ENCODE measurements around the gene TNS3. TPM values are rescaled to one million over a fixed set of nuclear protein-coding genes. Genes with fewer than 3 reads are reported as not detected.

Gene TNS3
- total RNA-seq, 1 donor from 2014 or later = 41.2 TPM

- Histone ChIP-seq H3K4me3 (ENCODE audit: low read depth, low read length) (no peak overlapping the region), H3K36me3 (ENCODE audit: control insufficient read depth, insufficient read depth, low read length) (no peaks in the 10 kb centered on the region), H3K27me3 (ENCODE audit: control insufficient read depth, insufficient read depth, low read length) (no peaks in the 10 kb centered on the region)
- TF ChIP-seq CTCF (IDR thresholded peaks at IDR 0.05; ENCODE audit: insufficient read depth, low read length, poor library complexity, severe bottlenecking) = no peak
- no peak for DNase-seq (ENCODE audit: low read depth)
Observed at GRCh38 chr7:47357361-47357760, 224.6 kb downstream of the TNS3 start.

GRCh38 chr7:47356261-47356660 is 225.7 kb downstream of the TNS3 start:
- DNase-seq (ENCODE audit: low read depth) = no peak
- no peaks in the 10 kb centered on the region for H3K27me3 ChIP-seq (ENCODE audit: control insufficient read depth, insufficient read depth, low read length)
- no peak for TF ChIP-seq CTCF (IDR thresholded peaks at IDR 0.05; ENCODE audit: insufficient read depth, low read length, poor library complexity, severe bottlenecking)
- no peaks in the 10 kb centered on the region for H3K36me3 ChIP-seq (ENCODE audit: control insufficient read depth, insufficient read depth, low read length)
- no peak overlapping the region for H3K4me3 ChIP-seq (ENCODE audit: low read depth, low read length)

GRCh38 chr7:47355684-47356083 is 226.2 kb downstream of the TNS3 start:
- Histone ChIP-seq H3K4me3 (ENCODE audit: low read depth, low read length) (no peak overlapping the region), H3K36me3 (ENCODE audit: control insufficient read depth, insufficient read depth, low read length) (no peaks in the 10 kb centered on the region), H3K27me3 (ENCODE audit: control insufficient read depth, insufficient read depth, low read length) (no peaks in the 10 kb centered on the region)
- TF ChIP-seq CTCF (IDR thresholded peaks at IDR 0.05; ENCODE audit: insufficient read depth, low read length, poor library complexity, severe bottlenecking) = no peak
- DNase-seq (ENCODE audit: low read depth) = no peak

- no peak for TF ChIP-seq CTCF (IDR thresholded peaks at IDR 0.05; ENCODE audit: insufficient read depth, low read length, poor library complexity, severe bottlenecking)
- no peak for DNase-seq (ENCODE audit: low read depth)
- H3K36me3 ChIP-seq (ENCODE audit: control insufficient read depth, insufficient read depth, low read length) = no peaks in the 10 kb centered on the region
- H3K4me3 ChIP-seq (ENCODE audit: low read depth, low read length) = no peak overlapping the region
- no peaks in the 10 kb centered on the region for H3K27me3 ChIP-seq (ENCODE audit: control insufficient read depth, insufficient read depth, low read length)
Observed at GRCh38 chr7:47354831-47355541, 226.9 kb downstream of the TNS3 start.

GRCh38 chr7:47354071-47354470 is 227.8 kb downstream of the TNS3 start:
- TF ChIP-seq CTCF (IDR thresholded peaks at IDR 0.05; ENCODE audit: insufficient read depth, low read length, poor library complexity, severe bottlenecking) = no peak
- H3K4me3 ChIP-seq (ENCODE audit: low read depth, low read length) = no peak overlapping the region
- no peaks in the 10 kb centered on the region for H3K36me3 ChIP-seq (ENCODE audit: control insufficient read depth, insufficient read depth, low read length)
- DNase-seq (ENCODE audit: low read depth) = no peak
- H3K27me3 ChIP-seq (ENCODE audit: control insufficient read depth, insufficient read depth, low read length) = no peaks in the 10 kb centered on the region

DNA sequence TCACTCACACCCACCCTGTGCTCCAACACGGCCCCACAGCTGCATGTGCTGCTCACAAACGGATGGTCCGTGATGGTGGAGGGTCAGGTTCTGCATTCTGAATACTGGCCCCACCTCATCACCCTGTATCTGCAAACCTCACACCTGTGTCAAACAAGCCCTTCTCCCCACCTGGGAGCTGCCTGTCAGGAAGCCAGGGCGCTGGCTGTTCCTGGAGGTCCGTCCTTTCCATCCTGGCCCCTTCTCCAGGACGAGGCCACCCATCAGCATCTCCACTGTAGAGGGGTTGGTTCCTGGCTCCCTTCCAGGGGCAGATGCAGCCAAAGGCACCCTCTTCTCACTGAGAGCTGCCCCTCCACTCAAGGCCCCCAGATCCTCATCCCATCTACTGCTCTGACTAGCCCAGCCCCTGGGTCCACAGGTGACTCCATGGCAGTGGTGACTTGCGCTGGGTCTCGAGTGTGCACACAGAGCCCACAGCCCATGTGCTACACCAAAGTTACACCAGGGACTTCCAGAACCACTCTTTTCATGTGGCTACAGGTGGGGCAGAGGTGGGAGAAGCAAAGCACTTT is 229.4 kb downstream of the TNS3 start:
- no peak for TF ChIP-seq CTCF (IDR thresholded peaks at IDR 0.05; ENCODE audit: insufficient read depth, low read length, poor library complexity, severe bottlenecking)
- no peak overlapping the region for H3K4me3 ChIP-seq (ENCODE audit: low read depth, low read length)
- H3K36me3 ChIP-seq (ENCODE audit: control insufficient read depth, insufficient read depth, low read length) = no peaks in the 10 kb centered on the region
- no peaks in the 10 kb centered on the region for H3K27me3 ChIP-seq (ENCODE audit: control insufficient read depth, insufficient read depth, low read length)
- no peak for DNase-seq (ENCODE audit: low read depth)
